Keratinocyte (primary cell): ENCODE results near the gene GRIK2. TPM values are rescaled to one million over a fixed set of nuclear protein-coding genes. Genes with fewer than 3 reads are reported as not detected.

ENCODE experiments used
- DNase-seq: peaks from one replicate; pipeline ENCODE4 v3.0.0-alpha.2; 2011; ENCODE audit warnings: low read depth, missing footprints, low spot score
- FAIRE-seq: peaks from 2 replicates; lab custom pipeline; 2011; peaks lifted over from hg19 to GRCh38; lab: Jason Lieb, UNC
- H2AFZ ChIP-seq: 2 replicates; pipeline ENCODE4 v1.6.0; 2012; ENCODE audit warnings: low read length, control low read depth, inconsistent platforms; ENCODE audit not compliant: control insufficient read depth
- H3K27ac ChIP-seq: 2 replicates; pipeline ENCODE4 v1.5.1; 2011; ENCODE audit warnings: low read length; ENCODE audit not compliant: control insufficient read depth, insufficient read depth
- H3K27me3 ChIP-seq: 3 replicates; pipeline ENCODE4 v1.6.0; 2011; ENCODE audit warnings: low read length; ENCODE audit not compliant: control insufficient read depth, insufficient read depth; ENCODE audit errors: extremely low read depth
- H3K36me3 ChIP-seq, 2 experiments: 2 replicates in 1 of 2; 3 replicates in 1 of 2; pipeline ENCODE4 v1.5.1; 2011; ENCODE audit warnings: low read length in 2 of 2, mild to moderate bottlenecking in 1 of 2; ENCODE audit not compliant: control insufficient read depth in 2 of 2, insufficient read depth in 2 of 2; ENCODE audit errors: extremely low read depth in 1 of 2
- H3K4me1 ChIP-seq: 3 replicates; pipeline ENCODE4 v1.5.1; 2011; ENCODE audit warnings: low read length; ENCODE audit not compliant: control insufficient read depth, insufficient read depth; ENCODE audit errors: extremely low read depth
- H3K4me2 ChIP-seq: 3 replicates; pipeline ENCODE4 v1.6.0; 2011; ENCODE audit warnings: low read depth, low read length; ENCODE audit not compliant: control insufficient read depth, insufficient read depth; ENCODE audit errors: extremely low read depth
- H3K4me3 ChIP-seq, 3 experiments: fragments of 200-600 bp in 1 of 3; sonication (generic) in 1 of 3; 2 replicates in 2 of 3; 3 replicates in 1 of 3; pipeline ENCODE4 v1.5.1; 2011 to 2016; ENCODE audit warnings: low read length in 3 of 3, mild to moderate bottlenecking in 3 of 3, control low read depth in 2 of 3, inconsistent platforms in 1 of 3, low read depth in 1 of 3, mixed read lengths in 1 of 3, mixed run types in 1 of 3, moderate library complexity in 1 of 3; ENCODE audit not compliant: control insufficient read depth in 2 of 3, insufficient read depth in 2 of 3; ENCODE audit errors: extremely low read depth in 1 of 3
- H3K79me2 ChIP-seq: 2 replicates; pipeline ENCODE4 v1.6.0; 2012; ENCODE audit warnings: low read length; ENCODE audit not compliant: control insufficient read depth, insufficient read depth
- H3K9ac ChIP-seq: 3 replicates; pipeline ENCODE4 v1.6.0; 2011; ENCODE audit warnings: low read length; ENCODE audit not compliant: control insufficient read depth, insufficient read depth; ENCODE audit errors: extremely low read depth
- H3K9me1 ChIP-seq: 3 replicates; pipeline ENCODE4 v1.6.0; 2011; ENCODE audit warnings: low read length; ENCODE audit not compliant: control insufficient read depth, insufficient read depth; ENCODE audit errors: extremely low read depth
- H3K9me3 ChIP-seq: 2 replicates; pipeline ENCODE4 v1.5.1; 2012; ENCODE audit warnings: low read depth, low read length; ENCODE audit not compliant: control insufficient read depth
- H4K20me1 ChIP-seq: 3 replicates; pipeline ENCODE4 v1.6.0; 2011; ENCODE audit warnings: low read length; ENCODE audit not compliant: control insufficient read depth, insufficient read depth; ENCODE audit errors: extremely low read depth
- CTCF ChIP-seq, 3 experiments: IDR thresholded peaks in 1 of 3; conservative IDR thresholded peaks in 1 of 3; optimal IDR thresholded peaks in 1 of 3; 2 replicates in 2 of 3; 3 replicates in 1 of 3; pipeline versions ENCODE3 to v1.5.1; 2011; ENCODE audit warnings: low read length in 3 of 3, mild to moderate bottlenecking in 3 of 3, moderate library complexity in 2 of 3, control low read depth in 1 of 3, inconsistent platforms in 1 of 3; ENCODE audit not compliant: insufficient read depth in 2 of 3; ENCODE audit errors: extremely low read depth in 1 of 3
- EZH2 ChIP-seq: IDR thresholded peaks from one replicate; pipeline ENCODE4 v1.6.1; 2012; ENCODE audit warnings: inconsistent platforms, mild to moderate bottlenecking, low read length, moderate library complexity
- dilution Hi-C: fragments of 300-500 bp; cut with MboI; formaldehyde crosslinking; loops from one replicate; pipeline ENCODE4 v1.7.0; 2020; ENCODE audit warnings: low sequenced_read_pairs; ENCODE audit not compliant: extremely low pct_ligation_motif_present
- polyA plus RNA-seq, 5 experiments: library from polyadenylated mRNA; depleted of rRNA in 3 of 5; stranded (reverse) in 3 of 5; stranded (forward) in 1 of 5; unstranded in 1 of 5; fragments of >200 nt; gene quantifications; 1 replicate in 1 of 5; 2 replicates in 3 of 5; 3 replicates in 1 of 5; pipeline versions ENCODE4 v1.2.1 to v1.2.3, GENCODE V29; 2011 to 2012; ENCODE audit warnings: missing spikeins in 2 of 5, low read depth in 1 of 5, low replicate concordance in 1 of 5

GRIK2 gene
- polyA plus RNA-seq, 1 donor (not counting 4 experiments of a cell fraction or from before 2014, with no cell fraction given): 0.01 TPM

- Histone ChIP-seq H3K9ac (no peak overlapping the region), H3K27ac (no peak overlapping the region), H4K20me1 (no peaks in the 10 kb centered on the region), H3K4me1 (no peaks in the 10 kb centered on the region), H3K9me3 (no peaks in the 10 kb centered on the region), H2AFZ (no peak overlapping the region), H3K4me2 (no peak overlapping the region), H3K36me3 (no peaks in the 10 kb centered on the region), H3K4me3 (no peak overlapping the region), H3K9me1 (no peaks in the 10 kb centered on the region), H3K79me2 (no peaks in the 10 kb centered on the region), H3K27me3 (no peaks in the 10 kb centered on the region)
- FAIRE-seq: no peak
- DNase-seq: no peak
- dilution Hi-C loops: no loop called here
- TF ChIP-seq EZH2 (no peak), CTCF (optimal IDR thresholded peaks at IDR 0.05 in 1 of 3, IDR thresholded peaks at IDR 0.05 in 1 of 3, conservative IDR thresholded peaks at IDR 0.05 in 1 of 3; ENCODE audit: extremely low read depth in 1 of 3, insufficient read depth in 2 of 3, low read length in 3 of 3) (no peak)
These were observed 213.7 kb downstream of the GRIK2 start for GRCh38 chr6:101607111-101607690.

DNA sequence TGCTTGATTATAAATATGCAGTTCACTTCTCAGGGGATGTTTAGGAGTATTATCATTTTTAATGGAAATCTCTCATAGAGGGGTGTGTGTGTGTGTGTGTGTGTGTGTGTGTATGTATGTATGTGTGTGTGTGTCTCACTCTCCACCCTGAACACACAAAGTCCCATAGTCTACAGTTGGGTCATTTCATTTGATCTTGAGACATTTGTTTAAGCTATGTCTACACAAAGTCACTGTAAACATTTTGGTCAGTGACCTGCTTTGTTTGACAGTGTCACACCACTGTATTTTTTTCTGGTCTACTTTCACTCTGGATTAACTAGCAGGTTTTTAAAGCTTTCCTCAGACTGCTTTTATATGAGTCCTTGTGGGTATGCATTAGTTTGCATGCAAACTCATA lies 215.2 kb downstream of the GRIK2 start:
- H2AFZ ChIP-seq: no peak overlapping the region
- H3K9me3 ChIP-seq: no peaks in the 10 kb centered on the region
- H3K9me1 ChIP-seq: no peaks in the 10 kb centered on the region
- no peak overlapping the region for H3K4me3 ChIP-seq
- no peaks in the 10 kb centered on the region for H3K4me1 ChIP-seq
- H4K20me1 ChIP-seq: no peaks in the 10 kb centered on the region
- H3K9ac ChIP-seq: no peak overlapping the region
- FAIRE-seq (no peak), DNase-seq (no peak)
- TF ChIP-seq EZH2: no peak
- no peak for TF ChIP-seq CTCF (optimal IDR thresholded peaks at IDR 0.05 in 1 of 3, IDR thresholded peaks at IDR 0.05 in 1 of 3, conservative IDR thresholded peaks at IDR 0.05 in 1 of 3; ENCODE audit: extremely low read depth in 1 of 3, insufficient read depth in 2 of 3, low read length in 3 of 3)
- H3K27ac ChIP-seq: no peak overlapping the region
- dilution Hi-C loops: no loop called here
- no peaks in the 10 kb centered on the region for H3K27me3 ChIP-seq
- H3K79me2 ChIP-seq: no peaks in the 10 kb centered on the region
- H3K36me3 ChIP-seq: no peaks in the 10 kb centered on the region
- no peak overlapping the region for H3K4me2 ChIP-seq
